ENCODE measurements around the gene NUP54. TPM values are rescaled to one million over a fixed set of nuclear protein-coding genes. Genes with fewer than 3 reads are reported as not detected.
A peak's percentile ranks its signal among the peaks of the same experiment; 100 is the strongest.

Gene NUP54
- polyA plus RNA-seq (ENCODE audit: insufficient read length in 12 of 12) = 10 to 100 TPM in 11 of 12 donors, not detected in 1; 29.9 to 65.2 (median 44.9) TPM
- long read RNA-seq, donor 1, transcript NUP54-201 (12 exons, 2,367 nt) = major isoform, 14 of 28 reads
- long read RNA-seq, donor 1, partial matches to known transcripts = 13 of 28 reads
- long read RNA-seq, donor 1, other reads (novel, unspliced or antisense) = 0 of 28 reads
- long read RNA-seq, donor 2, transcript NUP54-201 (12 exons, 2,367 nt) = major isoform, 5 of 6 reads
- long read RNA-seq, donor 2, partial matches to known transcripts = 0 of 6 reads
- long read RNA-seq, donor 2, other reads (novel, unspliced or antisense) = 0 of 6 reads
- long read RNA-seq, donor 3, partial matches to known transcripts = 0 of 2 reads
- long read RNA-seq, donor 3, other reads (novel, unspliced or antisense) = 0 of 2 reads
- long read RNA-seq, donor 4 = 0 reads
- long read RNA-seq, donor 5, transcript NUP54-201 (12 exons, 2,367 nt) = major isoform, 5 of 6 reads
- long read RNA-seq, donor 5, partial matches to known transcripts = 0 of 6 reads
- long read RNA-seq, donor 5, other reads (novel, unspliced or antisense) = 0 of 6 reads
- long read RNA-seq, donor 6, partial matches to known transcripts = 0 of 1 reads
- long read RNA-seq, donor 6, other reads (novel, unspliced or antisense) = 0 of 1 reads
- long read RNA-seq, donor 7, partial matches to known transcripts = 0 of 5 reads
- long read RNA-seq, donor 7, other reads (novel, unspliced or antisense) = 0 of 5 reads
- long read RNA-seq, donor 8, transcript NUP54-201 (12 exons, 2,367 nt) = major isoform, 10 of 13 reads
- long read RNA-seq, donor 8, partial matches to known transcripts = 0 of 13 reads
- long read RNA-seq, donor 8, other reads (novel, unspliced or antisense) = 0 of 13 reads
- long read RNA-seq, donor 9, partial matches to known transcripts = 7 of 9 reads
- long read RNA-seq, donor 9, other reads (novel, unspliced or antisense) = 0 of 9 reads
- long read RNA-seq, donor 10, transcript NUP54-201 (12 exons, 2,367 nt) = major isoform, 6 of 6 reads
- long read RNA-seq, donor 10, partial matches to known transcripts = 0 of 6 reads
- long read RNA-seq, donor 10, other reads (novel, unspliced or antisense) = 0 of 6 reads
- long read RNA-seq, donor 11, transcript NUP54-201 (12 exons, 2,367 nt) = major isoform, 5 of 8 reads
- long read RNA-seq, donor 11, partial matches to known transcripts = 0 of 8 reads
- long read RNA-seq, donor 11, other reads (novel, unspliced or antisense) = 0 of 8 reads

- DNase-seq = peak; percentile 97
Measured at GRCh38 chr4:76148142-76148865, at the start of gene NUP54. TSS of gene NUP54 (minus strand) at chr4:76148397. CDS start at chr4:76148374, 23 bp downstream.

GRCh38 chr4:76197031-76197743 lies 49.0 kb upstream of the NUP54 start:
- no peak for DNase-seq

DNA sequence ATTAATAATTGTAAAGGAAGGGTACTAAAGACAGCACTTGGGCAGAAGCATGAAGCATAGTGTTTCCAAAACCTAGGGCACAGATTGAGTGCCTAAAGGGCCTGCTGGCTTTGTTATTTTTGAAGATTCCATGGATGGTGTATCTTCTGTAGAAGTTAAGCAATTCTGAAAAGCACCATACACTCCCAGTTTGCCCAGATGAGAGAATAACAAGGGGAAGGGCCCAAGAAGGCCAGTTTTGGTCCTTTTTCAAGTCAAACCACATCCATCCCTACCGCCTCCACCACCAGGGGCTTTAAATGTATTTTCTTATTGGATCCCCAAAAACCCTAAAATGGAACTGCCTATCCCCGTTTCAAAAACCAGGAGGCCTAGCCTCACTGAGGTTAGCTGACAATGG lies 48.2 kb upstream of the NUP54 start:
- no peak for DNase-seq

DNA sequence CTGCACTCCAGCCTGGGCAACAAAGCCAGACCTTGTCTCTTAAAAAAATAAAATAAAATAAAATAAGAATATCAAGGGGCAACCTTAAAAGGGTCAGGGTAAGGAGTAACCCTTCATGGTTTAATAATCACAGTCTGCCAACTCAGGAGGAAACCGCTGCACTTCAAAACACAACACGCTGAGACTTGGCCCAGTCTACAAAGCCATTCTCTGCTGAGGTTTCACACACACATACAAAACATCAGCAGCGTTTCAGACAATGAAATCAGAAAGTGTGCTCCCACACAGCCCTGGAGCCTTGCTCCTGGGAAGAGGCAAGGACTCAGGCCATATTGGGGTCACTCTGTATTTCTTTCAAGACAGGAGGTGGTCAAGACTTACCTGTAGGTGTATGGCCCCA lies 47.1 kb upstream of the NUP54 start:
- DNase-seq = no peak

DNA sequence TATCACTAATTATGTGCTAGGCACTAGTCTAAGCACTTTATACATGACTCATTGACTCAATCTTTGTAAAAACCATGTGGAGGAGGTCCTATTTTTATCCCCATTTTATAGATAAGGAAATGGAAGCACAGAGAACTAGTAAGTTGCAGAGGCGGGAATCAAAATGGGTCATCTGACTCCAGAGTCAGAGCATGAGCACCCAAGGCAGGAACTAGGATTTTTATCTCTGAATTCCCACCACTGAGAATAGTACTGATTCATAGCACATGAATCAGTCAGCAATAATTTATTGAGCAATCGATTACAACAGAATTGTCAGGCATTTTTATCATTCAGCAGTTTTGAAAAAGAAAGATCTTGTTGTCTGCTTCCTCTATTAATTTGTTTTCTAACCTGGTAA lies 46.1 kb upstream of the NUP54 start:
- no peak for DNase-seq

GRCh38 chr4:76192236-76192635 lies 44.0 kb upstream of the NUP54 start:
- no peak for DNase-seq

- no peak for DNase-seq
Measured at GRCh38 chr4:76188557-76188956, 40.4 kb upstream of the NUP54 start.

DNA sequence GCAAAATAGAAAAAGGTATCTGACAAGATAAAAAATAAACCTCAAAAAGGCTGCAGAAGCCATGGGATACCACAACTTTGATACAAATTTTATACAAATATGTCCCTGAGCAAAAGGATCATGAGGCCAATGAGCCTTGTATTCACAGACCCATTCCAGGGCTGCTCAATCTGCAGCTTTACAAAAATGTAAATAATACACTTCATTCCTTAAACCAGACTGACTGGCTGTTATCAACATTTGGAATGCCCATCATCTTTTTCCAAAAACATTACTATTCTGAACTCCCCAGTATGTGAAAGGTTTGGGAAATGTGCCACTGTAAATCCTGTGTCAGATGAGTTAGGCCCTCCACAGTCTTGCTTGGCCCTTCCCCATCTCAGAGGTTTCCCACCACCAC lies 40.0 kb upstream of the NUP54 start:
- DNase-seq = no peak

DNA sequence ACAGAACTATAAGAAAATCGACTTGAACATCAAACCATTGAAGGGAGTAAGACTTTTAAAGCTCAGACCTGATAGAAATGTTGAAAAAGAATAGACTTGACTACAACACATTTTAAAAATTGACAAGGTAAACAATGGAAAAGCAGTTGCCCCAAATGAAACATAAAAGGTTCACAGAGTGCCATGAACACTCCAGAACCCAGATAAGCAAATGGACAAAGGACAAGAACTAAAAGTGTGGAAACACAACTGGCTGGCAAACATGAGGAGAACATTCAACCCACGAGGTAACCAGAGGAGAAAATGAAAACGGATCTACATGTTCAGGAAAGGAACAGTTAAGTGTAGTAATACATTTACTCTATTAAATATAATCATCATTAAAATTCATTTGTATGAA lies 39.0 kb upstream of the NUP54 start:
- DNase-seq = no peak

GRCh38 chr4:76182463-76182862 lies 34.3 kb upstream of the NUP54 start:
- no peak for DNase-seq

GRCh38 chr4:76179398-76180318 lies 31.5 kb upstream of the NUP54 start:
- DNase-seq = peak; percentile 62

DNA sequence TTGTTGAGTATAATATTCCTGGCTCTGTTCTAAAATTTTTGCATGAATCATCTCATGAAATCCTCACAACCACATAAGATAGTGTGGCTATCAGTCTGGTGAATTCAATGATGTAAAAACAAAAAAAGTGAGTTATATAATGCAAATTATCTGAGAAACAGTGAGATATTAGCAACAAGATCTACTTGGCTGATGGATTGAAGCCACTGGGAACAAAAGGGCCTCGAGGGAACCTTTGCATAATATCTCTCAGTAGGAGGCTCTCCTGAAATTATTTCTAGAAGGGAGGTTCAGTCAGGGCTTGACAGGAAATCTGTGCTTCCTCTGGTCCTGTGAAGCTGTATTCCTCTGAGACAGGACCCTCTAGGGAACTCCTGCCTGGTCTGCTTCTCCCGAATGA lies 30.1 kb upstream of the NUP54 start:
- DNase-seq = no peak

GRCh38 chr4:76177709-76178108 lies 29.5 kb upstream of the NUP54 start:
- no peak for DNase-seq

DNA sequence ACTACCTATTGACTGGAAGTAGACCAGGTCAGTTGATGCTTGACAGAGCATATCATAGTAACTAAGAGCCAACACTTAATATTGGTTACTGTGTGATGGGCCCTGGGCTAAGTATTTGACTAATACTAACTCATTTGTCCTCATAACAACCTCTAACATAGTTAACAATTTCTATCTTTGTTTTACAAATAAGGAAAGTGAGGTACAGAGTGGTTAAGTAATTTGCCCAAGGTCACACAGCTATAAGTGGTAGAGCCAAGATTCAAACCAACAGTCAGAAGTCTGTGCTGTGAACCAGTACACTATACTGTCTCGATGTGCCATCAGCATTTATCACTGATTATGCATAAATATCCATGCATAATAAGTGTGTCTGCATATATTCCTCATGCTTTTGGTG lies 27.1 kb upstream of the NUP54 start:
- no peak for DNase-seq

GRCh38 chr4:76174216-76174615 lies 26.0 kb upstream of the NUP54 start:
- DNase-seq = no peak

DNA sequence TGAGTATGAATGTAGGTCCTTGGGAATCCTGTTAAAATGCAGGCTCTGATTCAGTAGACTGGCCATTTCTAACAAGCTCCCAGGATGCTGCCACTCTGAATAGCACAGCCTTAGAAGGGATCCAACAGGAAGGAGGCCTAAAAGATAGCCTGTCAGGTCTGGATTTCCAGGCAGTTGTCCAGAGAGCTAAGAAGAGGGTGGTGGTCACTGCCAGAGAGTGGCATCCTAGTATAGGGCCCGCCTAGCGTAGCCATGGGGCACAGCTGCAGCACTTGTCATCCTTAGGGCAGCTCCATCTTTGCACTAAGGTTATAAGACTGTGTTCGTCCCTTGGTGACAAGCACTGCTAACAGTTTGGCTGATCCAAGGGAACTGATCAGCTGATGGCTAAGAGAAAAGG lies 20.5 kb upstream of the NUP54 start:
- no peak for DNase-seq

DNA sequence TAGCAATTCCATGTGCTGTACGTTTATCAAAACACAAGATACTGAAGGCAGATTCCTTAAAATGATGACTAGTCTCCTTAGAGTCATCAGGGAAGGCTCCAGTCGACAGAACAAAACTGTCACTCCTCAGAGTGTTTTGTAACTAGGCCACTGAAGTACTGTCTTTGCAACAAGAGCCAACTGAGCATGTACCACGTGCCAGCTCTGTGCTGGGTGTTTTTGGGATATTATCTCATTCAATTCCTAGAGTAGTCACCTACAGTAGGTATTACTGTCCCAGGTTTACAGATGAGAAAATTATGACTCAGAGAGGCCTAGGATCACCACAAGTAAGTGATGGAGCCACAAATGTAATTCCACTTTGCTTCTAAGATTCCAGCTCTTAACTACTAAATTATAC lies 18.3 kb upstream of the NUP54 start:
- DNase-seq = no peak

GRCh38 chr4:76160355-76160754 lies 12.2 kb upstream of the NUP54 start:
- DNase-seq = no peak

GRCh38 chr4:76156635-76157034 lies 8.4 kb upstream of the NUP54 start:
- DNase-seq = no peak

- DNase-seq = no peak
Measured at GRCh38 chr4:76155979-76156378, 7.8 kb upstream of the NUP54 start.
